Hepatocyte (in vitro differentiated cells): ENCODE data around the gene SBF1.

Experiments used
- EZH2 ChIP-seq: fragments of 200-600 bp; sonication (generic); IDR thresholded peaks from 2 replicates; pipeline ENCODE4 v1.6.1; 2016; ENCODE audit warnings: antibody characterized with exemption, mild to moderate bottlenecking, borderline replicate concordance
- EZH2phosphoT487 ChIP-seq: fragments of 200-600 bp; sonication (generic); IDR thresholded peaks from one replicate; pipeline ENCODE4 v1.6.1; 2018; ENCODE audit warnings: antibody characterized with exemption, mild to moderate bottlenecking, low read depth, moderate library complexity; ENCODE audit not compliant: unreplicated experiment, severe bottlenecking
- TF ChIP-seq, protein P1 (sequence below): fragments of 200-600 bp; sonication (generic); IDR thresholded peaks from 2 replicates; pipeline ENCODE4 v1.5.1; 2016; ENCODE audit warnings: antibody characterized with exemption, mild to moderate bottlenecking; ENCODE audit not compliant: poor library complexity

DNA sequence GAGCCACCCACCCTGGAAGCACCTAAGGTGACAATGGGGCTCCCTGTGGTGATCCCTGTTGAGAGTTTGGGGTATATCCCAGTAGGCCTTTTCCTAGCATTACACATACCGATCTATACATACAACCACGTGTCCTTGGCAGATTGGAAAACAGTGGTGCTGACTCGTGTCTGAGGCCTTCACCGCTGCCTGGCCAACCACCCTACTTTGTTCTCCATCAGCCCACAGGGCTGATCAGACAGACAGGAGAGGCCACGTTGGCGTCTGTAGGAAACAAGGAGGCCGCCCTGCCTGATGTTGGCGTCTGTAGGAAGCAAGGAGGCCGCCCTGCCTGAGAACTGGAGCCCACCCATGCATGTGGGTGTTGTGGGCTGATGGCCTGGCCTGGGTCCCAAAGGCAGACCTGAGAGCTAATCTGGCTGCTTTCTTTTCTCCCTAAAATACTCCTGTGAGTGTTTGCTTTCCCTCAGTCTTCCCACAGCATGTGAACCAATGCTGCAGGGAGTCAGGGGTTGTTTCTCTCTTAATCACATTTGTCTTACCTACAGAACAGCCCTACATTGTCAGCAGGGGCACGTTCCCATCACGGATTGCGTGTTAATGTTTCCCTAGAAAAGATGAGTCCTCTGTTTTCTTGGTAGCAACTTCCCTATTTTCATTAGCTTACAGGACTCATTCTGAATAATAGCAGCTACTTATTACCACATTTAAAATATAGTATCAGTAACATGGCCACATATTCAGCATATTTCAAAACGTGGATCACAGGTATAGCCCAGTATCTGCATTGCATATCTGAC, 57.2 kb downstream of the SBF1 start:
- TF ChIP-seq, protein P1, sequence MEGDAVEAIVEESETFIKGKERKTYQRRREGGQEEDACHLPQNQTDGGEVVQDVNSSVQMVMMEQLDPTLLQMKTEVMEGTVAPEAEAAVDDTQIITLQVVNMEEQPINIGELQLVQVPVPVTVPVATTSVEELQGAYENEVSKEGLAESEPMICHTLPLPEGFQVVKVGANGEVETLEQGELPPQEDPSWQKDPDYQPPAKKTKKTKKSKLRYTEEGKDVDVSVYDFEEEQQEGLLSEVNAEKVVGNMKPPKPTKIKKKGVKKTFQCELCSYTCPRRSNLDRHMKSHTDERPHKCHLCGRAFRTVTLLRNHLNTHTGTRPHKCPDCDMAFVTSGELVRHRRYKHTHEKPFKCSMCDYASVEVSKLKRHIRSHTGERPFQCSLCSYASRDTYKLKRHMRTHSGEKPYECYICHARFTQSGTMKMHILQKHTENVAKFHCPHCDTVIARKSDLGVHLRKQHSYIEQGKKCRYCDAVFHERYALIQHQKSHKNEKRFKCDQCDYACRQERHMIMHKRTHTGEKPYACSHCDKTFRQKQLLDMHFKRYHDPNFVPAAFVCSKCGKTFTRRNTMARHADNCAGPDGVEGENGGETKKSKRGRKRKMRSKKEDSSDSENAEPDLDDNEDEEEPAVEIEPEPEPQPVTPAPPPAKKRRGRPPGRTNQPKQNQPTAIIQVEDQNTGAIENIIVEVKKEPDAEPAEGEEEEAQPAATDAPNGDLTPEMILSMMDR: no peak
- TF ChIP-seq EZH2 (no peak), EZH2phosphoT487 (no peak)
